Measurements from ENCODE around the gene GMDS. TPM values are rescaled to one million over a fixed set of nuclear protein-coding genes. Genes with fewer than 3 reads are reported as not detected.

GMDS gene
- polyA plus RNA-seq, 1 of the 3 experiments (the other 2 are of a cell fraction) = 12.3 TPM

GRCh38 chr6:1605893-1606779, 639.3 kb downstream of the GMDS start:
- TF ChIP-seq NRF1 (IDR thresholded peaks at IDR 0.05; ENCODE audit: low read depth, low read length) (no peak), GATA2 (CRISPR knock-in tag; IDR thresholded peaks at IDR 0.05) (no peak), POLR2AphosphoS5 (IDR thresholded peaks at IDR 0.05; ENCODE audit: low read depth, low read length) (no peak), RCOR1 (IDR thresholded peaks at IDR 0.05; ENCODE audit: low read length) (no peak), REST (IDR thresholded peaks at IDR 0.05; ENCODE audit: low read depth, low read length) (no peak), GABPA (IDR thresholded peaks at IDR 0.05; ENCODE audit: low read depth) (no peak), CTCF (IDR thresholded peaks at IDR 0.05) (no peak), ZBTB33 (IDR thresholded peaks at IDR 0.05; ENCODE audit: borderline replicate concordance, low read depth) (no peak), JUND (IDR thresholded peaks at IDR 0.05) (no peak), FOXM1 (IDR thresholded peaks at IDR 0.05; ENCODE audit: low read depth) (no peak), SMC3 (IDR thresholded peaks at IDR 0.05; ENCODE audit: low read depth, low read length) (no peak), TCF12 (IDR thresholded peaks at IDR 0.05) (no peak), IRF3 (IDR thresholded peaks at IDR 0.05; ENCODE audit: low read depth, low read length) (no peak), FOSL2 (IDR thresholded peaks at IDR 0.05; ENCODE audit: borderline replicate concordance, low read depth) (no peak), YY1 (IDR thresholded peaks at IDR 0.05; ENCODE audit: low read depth) (no peak), TAF1 (IDR thresholded peaks at IDR 0.05; ENCODE audit: borderline replicate concordance, low read depth, low read length) (no peak)
- Histone ChIP-seq H3K9ac (no peak overlapping the region), H3K4me1 (ENCODE audit: control insufficient read depth in 1 of 2, insufficient read depth in 2 of 2, low read depth in 1 of 2, low read length in 1 of 2) (peaks cover 0 to 8% of the 10 kb centered on the region in 2 experiments; a peak in 1 of 4 replicates), H3K9me3 (no peaks in the 10 kb centered on the region), H3F3A (replicated peaks; ENCODE audit: insufficient read depth) (no peaks in the 10 kb centered on the region), H4K20me1 (ENCODE audit: insufficient read depth) (no peaks in the 10 kb centered on the region), H3K4me2 (no peak overlapping the region), H2AFZ (ENCODE audit: low read depth) (no peak overlapping the region), H3K27ac (ENCODE audit: low read depth in 2 of 2, low read length in 1 of 2) (no peak overlapping the region), H3K27me3 (ENCODE audit: insufficient read depth) (no peaks in the 10 kb centered on the region), H3K36me3 (replicated peaks in 1 of 2; ENCODE audit: control insufficient read depth in 1 of 2, insufficient read depth in 2 of 2, low read length in 1 of 2) (no peaks in the 10 kb centered on the region), H3K4me3 (ENCODE audit: low read depth in 2 of 2, low read length in 1 of 2) (no peak overlapping the region), H3K9me2 (no peaks in the 10 kb centered on the region), H3K79me2 (ENCODE audit: insufficient read depth) (peaks cover 8% of the 10 kb centered on the region; the same call in 1 of the 2 replicates)
- 91% methylated on average over 26 of the region's 26 CpGs for WGBS (ENCODE audit: low lambda C conversion rate)
- CTCF ChIA-PET = interaction anchor here (0.7 to 4.6 kb wide), 8 partner anchors 9 to 843 kb away, joined by 3 to 60 read pairs (median 10); no protein-coding TSS in a partner anchor
- DNase-seq = no peak
- POLR2A ChIA-PET = no interaction called here

Measured in SK-N-SH (cell line).